ENCODE data around the gene ANXA2. TPM values are rescaled to one million over a fixed set of nuclear protein-coding genes. Genes with fewer than 3 reads are reported as not detected.

The ANXA2 gene
- total RNA-seq, 4 donors from 2014 or later = 376 to 811 (median 549) TPM

DNA sequence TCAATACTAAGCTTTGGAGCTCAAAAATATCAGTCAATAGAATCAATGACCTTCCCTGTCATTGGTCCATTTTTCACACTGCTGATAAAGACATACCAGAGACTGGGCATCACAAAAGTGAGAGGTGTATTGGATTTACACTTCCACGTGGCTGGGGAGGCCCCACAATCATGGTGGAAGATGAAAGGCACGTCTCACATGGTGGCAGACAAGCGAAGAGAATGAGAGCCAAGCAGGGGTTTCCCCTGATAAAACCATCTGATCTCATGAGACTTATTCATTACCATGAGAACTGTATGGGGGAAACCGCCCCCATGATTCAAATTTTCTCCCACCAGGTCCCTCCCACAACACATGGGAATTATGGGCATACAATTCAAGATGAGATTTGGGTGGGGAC lies 81.9 kb downstream of the ANXA2 start:
- intact Hi-C loops (cut with DNase I; ENCODE audit: low total_unique reads) = no loop called here
- no peak for TF ChIP-seq CTCF (IDR thresholded peaks at IDR 0.05)
- no peaks in the 10 kb centered on the region for H3K27me3 ChIP-seq
- no peak for DNase-seq
- H3K9me3 ChIP-seq = no peaks in the 10 kb centered on the region
- H3K27ac ChIP-seq = no peak overlapping the region
- H3K4me3 ChIP-seq = no peak overlapping the region
- no peaks in the 10 kb centered on the region for H3K4me1 ChIP-seq
- no peaks in the 10 kb centered on the region for H3K36me3 ChIP-seq

- Histone ChIP-seq H3K4me1 (no peaks in the 10 kb centered on the region), H3K27ac (no peak overlapping the region), H3K36me3 (no peaks in the 10 kb centered on the region), H3K4me3 (no peak overlapping the region), H3K27me3 (no peaks in the 10 kb centered on the region), H3K9me3 (no peaks in the 10 kb centered on the region)
- intact Hi-C loops (cut with DNase I; ENCODE audit: low total_unique reads) = no loop called here
- no peak for DNase-seq
- no peak for TF ChIP-seq CTCF (IDR thresholded peaks at IDR 0.05)
- TF ChIP-seq POLR2A (IDR thresholded peaks at IDR 0.05) = no peak
These were observed 83.9 kb downstream of the ANXA2 start for GRCh38 chr15:60313906-60314305.

GRCh38 chr15:60307034-60307433 lies 90.8 kb downstream of the ANXA2 start:
- Histone ChIP-seq H3K4me1 (no peaks in the 10 kb centered on the region), H3K9me3 (no peaks in the 10 kb centered on the region), H3K27ac (no peak overlapping the region), H3K27me3 (no peaks in the 10 kb centered on the region), H3K36me3 (no peaks in the 10 kb centered on the region), H3K4me3 (no peak overlapping the region)
- no peak for DNase-seq
- TF ChIP-seq CTCF (IDR thresholded peaks at IDR 0.05) (no peak), POLR2A (IDR thresholded peaks at IDR 0.05) (no peak)
- intact Hi-C loops (cut with DNase I; ENCODE audit: low total_unique reads) = no loop called here

DNA sequence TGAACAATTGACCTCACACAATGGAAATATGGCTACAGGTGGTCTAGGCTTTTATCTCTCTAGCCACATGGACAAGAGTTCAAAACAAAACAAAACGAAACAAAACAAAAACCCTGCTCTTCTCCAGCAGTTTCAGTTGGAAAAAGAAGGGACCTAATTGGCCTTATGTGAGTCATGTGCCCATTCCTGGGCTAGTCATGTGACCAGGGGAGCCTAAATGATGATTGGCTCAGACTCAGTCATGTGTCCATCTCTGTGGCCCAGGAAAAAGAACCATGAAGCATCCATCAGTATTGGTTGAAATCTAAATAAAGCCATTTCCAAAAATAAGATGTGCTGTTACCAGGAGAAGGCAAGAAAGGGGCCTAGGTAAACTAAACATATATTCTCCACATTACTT lies 96.8 kb downstream of the ANXA2 start:
- Histone ChIP-seq H3K4me3 (no peak overlapping the region), H3K9me3 (no peaks in the 10 kb centered on the region), H3K27ac (no peak overlapping the region), H3K27me3 (no peaks in the 10 kb centered on the region), H3K36me3 (no peaks in the 10 kb centered on the region), H3K4me1 (no peaks in the 10 kb centered on the region)
- TF ChIP-seq CTCF (IDR thresholded peaks at IDR 0.05) (no peak), POLR2A (IDR thresholded peaks at IDR 0.05) (no peak)
- no peak for DNase-seq
- intact Hi-C loops (cut with DNase I; ENCODE audit: low total_unique reads) = no loop called here

GRCh38 chr15:60299452-60300047 lies 98.2 kb downstream of the ANXA2 start:
- H3K27me3 ChIP-seq = no peaks in the 10 kb centered on the region
- no peaks in the 10 kb centered on the region for H3K36me3 ChIP-seq
- H3K4me3 ChIP-seq = no peak overlapping the region
- no peaks in the 10 kb centered on the region for H3K9me3 ChIP-seq
- peak; percentile 38 to 49 for DNase-seq
- H3K27ac ChIP-seq = no peak overlapping the region
- intact Hi-C loops (cut with DNase I; ENCODE audit: low total_unique reads) = no loop called here
- peak in 2 of 4 experiments; percentile 6 to 42 for TF ChIP-seq CTCF (IDR thresholded peaks at IDR 0.05)
- TF ChIP-seq POLR2A (IDR thresholded peaks at IDR 0.05) = no peak
- no peaks in the 10 kb centered on the region for H3K4me1 ChIP-seq

Small RNA genes lying within 50 kb of the gene (small RNA-seq; reads per million reads assigned to genes)
- not detected for gene AC087385.3

Other genes starting within 250 kb of the ANXA2 start
- 10 to 100 TPM; 18.2 to 89.9 (median 43.7) TPM for gene ICE2, start 81.2 kb upstream of the ANXA2 start, total RNA-seq